Measurements from ENCODE around the gene AFG3L2. TPM values are rescaled to one million over a fixed set of nuclear protein-coding genes. Genes with fewer than 3 reads are reported as not detected.

The AFG3L2 gene
- total RNA-seq (10 to 100 TPM; 30.3 to 55.4 TPM), polyA plus RNA-seq (10 to 100 TPM; 22.5 to 25.0 TPM)

DNA sequence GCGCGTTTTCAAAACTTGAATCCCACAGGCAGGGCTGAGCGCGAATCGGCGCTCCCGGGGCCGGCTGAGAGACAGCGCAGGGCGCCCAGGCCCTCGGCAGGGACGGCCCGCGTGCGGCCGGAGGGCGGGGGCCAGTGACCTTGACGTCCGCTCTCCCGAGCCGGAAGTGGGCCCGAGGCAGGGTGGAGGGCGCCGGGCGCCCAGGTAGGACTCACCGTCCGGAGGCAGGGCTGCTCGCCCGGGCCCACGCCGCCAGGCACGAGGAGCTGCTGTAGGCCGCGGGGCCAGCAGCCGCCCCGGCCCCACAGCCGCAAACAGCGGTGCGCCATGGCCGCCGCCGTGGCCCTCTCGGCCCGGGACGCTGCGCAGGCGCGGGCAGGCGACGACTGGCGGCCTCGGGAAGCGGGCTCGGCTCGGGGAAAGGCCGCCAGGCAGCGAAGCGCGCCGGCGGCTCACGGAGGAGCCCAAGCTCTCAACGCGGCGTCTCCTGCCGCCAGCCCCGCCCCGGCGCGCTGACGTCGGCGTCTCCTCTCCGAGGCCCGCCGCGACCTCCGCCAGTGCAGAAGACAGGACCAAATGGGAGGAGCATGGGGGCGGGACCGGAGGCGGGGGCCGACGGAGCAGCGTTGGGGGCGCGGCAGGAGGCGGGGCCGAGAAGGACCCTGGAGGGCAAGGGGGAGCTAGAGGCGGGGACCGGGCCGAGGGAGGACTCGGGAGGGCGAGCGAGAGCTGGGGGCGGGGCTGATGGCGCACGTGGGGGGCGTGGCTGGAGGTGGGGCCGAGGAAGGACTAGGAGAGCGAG, at the start of gene AFG3L2:
AFG3L2 (minus strand) TSS at position 474 of the 802 bp plus-strand sequence; CDS start at position 329, 145 bp downstream.
- no peaks in the 10 kb centered on the region for H3K27me3 ChIP-seq (ENCODE audit: control insufficient read depth in 4 of 4, insufficient read depth in 4 of 4, low read length in 3 of 4)
- peak within 1 kb of the TSS; percentile 85 to 95 (median 92) for H3K4me3 ChIP-seq (ENCODE audit: low read depth in 1 of 3, low read length in 3 of 3)
- peak within 1 kb of the TSS; percentile 98 for H3K27ac ChIP-seq (ENCODE audit: low read depth in 1 of 2, low read length in 2 of 2)
- H3K9ac ChIP-seq (ENCODE audit: low read depth in 1 of 2, low read length in 2 of 2) = peak within 1 kb of the TSS; percentile 51 to 97
- no peaks in the 10 kb centered on the region for H3K36me3 ChIP-seq (ENCODE audit: control insufficient read depth in 4 of 4, insufficient read depth in 3 of 4, low read depth in 1 of 4, low read length in 3 of 4)
- WGBS = under 1% methylated on average over 100 of the region's 100 CpGs
- TF ChIP-seq CTCF (IDR thresholded peaks at IDR 0.05; ENCODE audit: low read depth, low read length, missing input control) = no peak
- peak in 1 of 2 donors; percentile 5 for TF ChIP-seq RAD21 (IDR thresholded peaks at IDR 0.05)
- peak; percentile 85 for TF ChIP-seq SP1 (IDR thresholded peaks at IDR 0.05)
- TF ChIP-seq HNF4A (conservative IDR thresholded peaks at IDR 0.05) = peak in 1 of 2 donors; percentile 31
- peak in 1 of 2 donors; percentile 28 for TF ChIP-seq RXRA (IDR thresholded peaks at IDR 0.05)
- TF ChIP-seq FOXA1 (IDR thresholded peaks at IDR 0.05) = peak; percentile 76
- TF ChIP-seq, protein P1, sequence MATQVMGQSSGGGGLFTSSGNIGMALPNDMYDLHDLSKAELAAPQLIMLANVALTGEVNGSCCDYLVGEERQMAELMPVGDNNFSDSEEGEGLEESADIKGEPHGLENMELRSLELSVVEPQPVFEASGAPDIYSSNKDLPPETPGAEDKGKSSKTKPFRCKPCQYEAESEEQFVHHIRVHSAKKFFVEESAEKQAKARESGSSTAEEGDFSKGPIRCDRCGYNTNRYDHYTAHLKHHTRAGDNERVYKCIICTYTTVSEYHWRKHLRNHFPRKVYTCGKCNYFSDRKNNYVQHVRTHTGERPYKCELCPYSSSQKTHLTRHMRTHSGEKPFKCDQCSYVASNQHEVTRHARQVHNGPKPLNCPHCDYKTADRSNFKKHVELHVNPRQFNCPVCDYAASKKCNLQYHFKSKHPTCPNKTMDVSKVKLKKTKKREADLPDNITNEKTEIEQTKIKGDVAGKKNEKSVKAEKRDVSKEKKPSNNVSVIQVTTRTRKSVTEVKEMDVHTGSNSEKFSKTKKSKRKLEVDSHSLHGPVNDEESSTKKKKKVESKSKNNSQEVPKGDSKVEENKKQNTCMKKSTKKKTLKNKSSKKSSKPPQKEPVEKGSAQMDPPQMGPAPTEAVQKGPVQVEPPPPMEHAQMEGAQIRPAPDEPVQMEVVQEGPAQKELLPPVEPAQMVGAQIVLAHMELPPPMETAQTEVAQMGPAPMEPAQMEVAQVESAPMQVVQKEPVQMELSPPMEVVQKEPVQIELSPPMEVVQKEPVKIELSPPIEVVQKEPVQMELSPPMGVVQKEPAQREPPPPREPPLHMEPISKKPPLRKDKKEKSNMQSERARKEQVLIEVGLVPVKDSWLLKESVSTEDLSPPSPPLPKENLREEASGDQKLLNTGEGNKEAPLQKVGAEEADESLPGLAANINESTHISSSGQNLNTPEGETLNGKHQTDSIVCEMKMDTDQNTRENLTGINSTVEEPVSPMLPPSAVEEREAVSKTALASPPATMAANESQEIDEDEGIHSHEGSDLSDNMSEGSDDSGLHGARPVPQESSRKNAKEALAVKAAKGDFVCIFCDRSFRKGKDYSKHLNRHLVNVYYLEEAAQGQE (IDR thresholded peaks at IDR 0.05) = peak; percentile 81
- TF ChIP-seq GABPA (IDR thresholded peaks at IDR 0.05 in 1 of 2, conservative IDR thresholded peaks at IDR 0.05 in 1 of 2) = peak in 1 of 2 donors; percentile 44
- TF ChIP-seq, protein P2, sequence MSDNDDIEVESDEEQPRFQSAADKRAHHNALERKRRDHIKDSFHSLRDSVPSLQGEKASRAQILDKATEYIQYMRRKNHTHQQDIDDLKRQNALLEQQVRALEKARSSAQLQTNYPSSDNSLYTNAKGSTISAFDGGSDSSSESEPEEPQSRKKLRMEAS (IDR thresholded peaks at IDR 0.05) = peak; percentile 76
- no peak for TF ChIP-seq TAF1 (conservative IDR thresholded peaks at IDR 0.05)
- H3K4me1 ChIP-seq (ENCODE audit: control insufficient read depth in 4 of 4, insufficient read depth in 4 of 4, low read length in 3 of 4) = peaks cover 7 to 28% (median 14%) of the 10 kb centered on the region in 4 donors
- DNase-seq (ENCODE audit: low spot score) = peak; percentile 100
- H3K9me3 ChIP-seq (ENCODE audit: control insufficient read depth in 4 of 4, low read length in 3 of 4) = no peaks in the 10 kb centered on the region

DNA sequence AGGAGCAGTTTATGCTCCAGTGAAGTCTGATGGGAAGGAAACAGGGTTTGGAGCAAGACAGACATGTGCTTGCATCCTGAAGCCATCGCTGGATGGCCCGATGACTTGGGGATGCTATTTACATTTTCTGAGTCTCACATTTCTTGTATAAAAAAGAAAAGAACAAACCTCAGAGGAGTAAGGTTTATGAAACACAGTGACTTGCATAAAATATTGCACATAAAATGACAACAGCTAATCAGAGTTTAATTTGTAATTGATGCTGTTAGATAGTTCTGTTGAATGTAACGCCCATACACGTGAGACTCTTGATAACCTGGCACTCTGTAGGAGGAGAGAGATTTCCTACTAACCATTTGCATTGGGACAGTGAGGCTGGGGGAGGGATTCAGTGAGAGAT, 47.2 kb upstream of the AFG3L2 start:
- no peak overlapping the region for H3K9ac ChIP-seq (ENCODE audit: low read depth in 1 of 2, low read length in 2 of 2)
- no peak overlapping the region for H3K27ac ChIP-seq (ENCODE audit: low read depth in 1 of 2, low read length in 2 of 2)
- H3K4me3 ChIP-seq (ENCODE audit: low read depth in 1 of 3, low read length in 3 of 3) = no peak overlapping the region
- H3K9me3 ChIP-seq (ENCODE audit: control insufficient read depth in 4 of 4, low read length in 3 of 4) = no peaks in the 10 kb centered on the region
- DNase-seq (ENCODE audit: low spot score) = no peak
- peaks cover 0 to 6% (median 4%) of the 10 kb centered on the region in 4 donors for H3K4me1 ChIP-seq (ENCODE audit: control insufficient read depth in 4 of 4, insufficient read depth in 4 of 4, low read length in 3 of 4)
- H3K27me3 ChIP-seq (ENCODE audit: control insufficient read depth in 4 of 4, insufficient read depth in 4 of 4, low read length in 3 of 4) = no peaks in the 10 kb centered on the region
- H3K36me3 ChIP-seq (ENCODE audit: control insufficient read depth in 4 of 4, insufficient read depth in 3 of 4, low read depth in 1 of 4, low read length in 3 of 4) = peaks cover 0 to 1% (median 0%) of the 10 kb centered on the region in 4 donors
- 88% methylated on average over 4 of the region's 4 CpGs for WGBS
- TF ChIP-seq YY1 (IDR thresholded peaks at IDR 0.05) (no peak), TAF1 (conservative IDR thresholded peaks at IDR 0.05) (no peak), JUND (IDR thresholded peaks at IDR 0.05) (no peak), CTCF (IDR thresholded peaks at IDR 0.05; ENCODE audit: low read depth, low read length, missing input control) (no peak), HNF4A (conservative IDR thresholded peaks at IDR 0.05) (no peak), FOXA1 (IDR thresholded peaks at IDR 0.05) (no peak), SP1 (IDR thresholded peaks at IDR 0.05) (no peak), FOXA2 (IDR thresholded peaks at IDR 0.05) (no peak), GABPA (IDR thresholded peaks at IDR 0.05 in 1 of 2, conservative IDR thresholded peaks at IDR 0.05 in 1 of 2) (no peak), RAD21 (IDR thresholded peaks at IDR 0.05) (no peak), RXRA (IDR thresholded peaks at IDR 0.05) (no peak), NR2F2 (IDR thresholded peaks at IDR 0.05) (no peak), HNF4G (IDR thresholded peaks at IDR 0.05) (no peak), ATF3 (IDR thresholded peaks at IDR 0.05) (no peak), EGR1 (IDR thresholded peaks at IDR 0.05; ENCODE audit: low read depth in 2 of 2) (no peak)
- TF ChIP-seq, protein P2 (IDR thresholded peaks at IDR 0.05) = no peak
- TF ChIP-seq, protein P1 (IDR thresholded peaks at IDR 0.05) = no peak
